Measurements from ENCODE around the gene PCDHGA1.

PCDHGA1 gene

GRCh38 chr5:141511771-141512325, 181.5 kb downstream of the PCDHGA1 start:
- DNase-seq = no peak

- DNase-seq = peak in 37 of 56 donors; percentile 16 to 81 (median 52)
These were observed 182.1 kb downstream of the PCDHGA1 start for GRCh38 chr5:141512390-141512910.

- peak in 22 of 56 donors; percentile 16 to 74 (median 56) for DNase-seq
These were observed 182.8 kb downstream of the PCDHGA1 start for GRCh38 chr5:141512911-141513626.

- peak in 52 of 56 donors; percentile 36 to 92 (median 81) for DNase-seq
These were observed 183.5 kb downstream of the PCDHGA1 start for GRCh38 chr5:141513627-141514329.

- DNase-seq = no peak
These were observed 184.2 kb downstream of the PCDHGA1 start for GRCh38 chr5:141514330-141515133.

GRCh38 chr5:141515141-141515540, 184.8 kb downstream of the PCDHGA1 start:
- DNase-seq = peak in 4 of 56 donors; percentile 24 to 28 (median 26)

GRCh38 chr5:141515946-141516671, 185.8 kb downstream of the PCDHGA1 start:
- DNase-seq = no peak

GRCh38 chr5:141516672-141517025, 186.3 kb downstream of the PCDHGA1 start:
- no peak for DNase-seq

GRCh38 chr5:141517312-141517711, 187.0 kb downstream of the PCDHGA1 start:
- no peak for DNase-seq

- DNase-seq = no peak
These were observed 187.7 kb downstream of the PCDHGA1 start for GRCh38 chr5:141517880-141518617.

GRCh38 chr5:141518618-141519015, 188.3 kb downstream of the PCDHGA1 start:
- DNase-seq = no peak

- no peak for DNase-seq
These were observed 189.6 kb downstream of the PCDHGA1 start for GRCh38 chr5:141519605-141520565.

GRCh38 chr5:141521244-141521781, 191.0 kb downstream of the PCDHGA1 start:
- peak in 29 of 56 donors; percentile 16 to 80 (median 50) for DNase-seq

- no peak for DNase-seq
These were observed 192.0 kb downstream of the PCDHGA1 start for GRCh38 chr5:141522301-141522700.

GRCh38 chr5:141523991-141524390, 193.7 kb downstream of the PCDHGA1 start:
- DNase-seq = no peak

GRCh38 chr5:141524604-141525597, 194.6 kb downstream of the PCDHGA1 start:
- DNase-seq = peak in 52 of 56 donors; percentile 36 to 89 (median 72)

GRCh38 chr5:141525653-141526052, 195.3 kb downstream of the PCDHGA1 start:
- no peak for DNase-seq

All from amygdala (tissue), 56 donors.